ENCODE results near the gene MPPE1.
"Not testable (repeated sequence)": the region's sequence is repeated elsewhere in the genome, so short reads cannot be mapped to it uniquely, and the experiment has no call there.

The MPPE1 gene

GRCh38 chr18:11925800-11926481, 17.8 kb upstream of the MPPE1 start:
- no peak for DNase-seq

GRCh38 chr18:11923450-11923849, 15.3 kb upstream of the MPPE1 start:
- no peak for DNase-seq

DNA sequence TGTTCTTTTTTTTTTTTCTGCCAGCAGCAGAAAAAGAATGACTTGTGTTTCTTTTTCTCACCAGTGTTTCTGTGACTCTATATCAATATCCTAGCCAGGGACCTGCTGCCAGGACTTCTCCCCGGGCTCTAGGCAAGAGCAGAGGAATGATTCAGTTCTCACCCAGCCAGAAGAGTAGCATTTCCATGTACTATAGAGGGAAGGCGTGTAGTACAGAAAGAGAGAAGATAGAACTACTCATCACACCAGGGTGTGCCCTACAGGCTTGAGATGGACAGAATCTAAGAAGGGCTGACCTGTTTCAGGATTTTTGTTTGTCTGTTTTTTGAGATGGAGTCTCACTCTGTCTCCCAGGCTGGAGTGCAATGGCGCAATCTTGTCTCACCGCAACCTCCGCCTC, 11.4 kb upstream of the MPPE1 start:
- not testable (repeated sequence) for DNase-seq

- DNase-seq = peak; percentile 86
Measured at GRCh38 chr18:11916880-11917279, 8.8 kb upstream of the MPPE1 start.

- peak; percentile 50 for DNase-seq
Measured at GRCh38 chr18:11909591-11910026, 1.5 kb upstream of the MPPE1 start.

DNA sequence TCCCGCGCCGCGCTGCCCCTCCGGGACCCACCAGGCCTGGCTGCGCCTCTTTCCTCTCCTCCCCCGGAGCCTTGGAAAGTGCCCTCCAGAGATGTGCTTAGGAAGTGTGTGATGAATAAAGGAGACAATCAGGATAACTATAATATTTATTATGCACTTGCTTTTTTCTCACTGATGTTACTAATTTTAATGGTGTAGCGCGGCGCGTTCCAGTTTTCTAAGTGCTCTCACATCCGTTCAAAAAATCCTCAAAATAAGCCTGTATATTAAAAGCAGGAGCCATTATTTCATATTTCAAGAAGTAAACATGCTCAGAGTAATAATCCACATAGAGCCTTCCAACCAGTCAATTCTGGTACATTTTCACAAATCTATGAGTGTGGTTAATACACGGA, 941 bp upstream of the MPPE1 start:
- no peak for DNase-seq

- no peak for DNase-seq
Measured at GRCh38 chr18:11906926-11907874, 917 bp downstream of the MPPE1 start.

- no peak for DNase-seq
Measured at GRCh38 chr18:11906176-11906575, 1.9 kb downstream of the MPPE1 start.

DNA sequence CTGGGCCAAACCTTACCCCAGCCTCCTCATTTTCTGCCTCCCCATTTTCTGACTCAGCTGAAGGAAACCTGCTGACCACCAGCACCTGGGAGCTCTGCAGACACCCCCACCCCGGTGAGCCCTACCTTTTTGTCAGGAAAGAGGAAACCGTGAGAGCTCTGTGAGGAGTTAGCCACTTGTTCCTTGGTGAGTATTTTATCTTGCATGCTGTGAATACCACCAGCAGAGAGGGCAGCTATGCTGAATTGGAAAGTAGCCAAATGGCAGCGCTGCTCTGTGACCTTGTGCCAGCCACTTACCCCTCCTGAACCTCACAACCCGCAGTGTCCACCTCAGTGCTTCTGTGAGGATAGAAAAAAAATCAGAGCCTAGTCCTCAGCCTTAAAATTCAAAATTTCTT, 2.5 kb downstream of the MPPE1 start:
- no peak for DNase-seq

GRCh38 chr18:11902522-11903292, 5.4 kb downstream of the MPPE1 start:
- DNase-seq = no peak

- DNase-seq = no peak
Measured at GRCh38 chr18:11901826-11902438, 6.2 kb downstream of the MPPE1 start.

- DNase-seq = peak; percentile 59
Measured at GRCh38 chr18:11899063-11899462, 9.1 kb downstream of the MPPE1 start.

DNA sequence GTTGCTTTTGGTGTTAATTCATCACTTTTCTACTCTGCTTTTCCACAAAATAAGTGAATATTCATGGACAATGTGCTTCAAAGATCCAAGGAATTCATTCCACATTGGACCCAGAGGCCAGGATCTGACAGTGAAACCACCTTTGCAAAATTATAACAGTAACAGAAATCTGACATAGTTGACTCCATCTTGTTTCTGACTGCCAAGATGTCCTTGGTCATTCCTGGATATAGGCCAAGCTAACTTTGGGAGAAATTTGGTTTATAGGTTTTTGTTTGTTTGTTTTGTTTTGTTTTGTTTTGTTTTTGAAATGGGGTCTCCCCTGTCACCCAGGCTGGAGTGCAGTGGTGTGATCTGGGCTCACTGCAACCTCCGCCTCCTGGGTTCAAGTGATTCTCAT, 10.3 kb downstream of the MPPE1 start:
- no peak for DNase-seq

DNA sequence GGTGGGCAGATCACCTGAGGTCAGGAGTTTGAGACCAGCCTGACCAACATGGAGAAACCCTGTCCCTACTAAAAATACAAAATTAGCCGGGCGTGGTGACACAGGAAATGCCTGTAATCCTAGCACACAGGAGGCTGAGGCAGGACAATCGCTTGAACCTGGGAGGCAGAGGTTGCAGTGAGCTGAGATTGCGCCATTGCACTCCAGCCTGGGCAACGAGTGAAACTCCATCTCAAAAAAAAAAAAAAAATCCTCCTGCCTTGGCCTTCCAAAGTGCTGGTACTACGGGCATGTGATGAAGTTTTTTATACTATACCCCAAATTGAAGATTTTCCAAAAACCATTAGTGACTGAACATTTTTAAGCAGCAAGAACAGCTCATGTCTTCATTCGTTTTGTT, 15.7 kb downstream of the MPPE1 start:
- DNase-seq = not testable (repeated sequence)

DNA sequence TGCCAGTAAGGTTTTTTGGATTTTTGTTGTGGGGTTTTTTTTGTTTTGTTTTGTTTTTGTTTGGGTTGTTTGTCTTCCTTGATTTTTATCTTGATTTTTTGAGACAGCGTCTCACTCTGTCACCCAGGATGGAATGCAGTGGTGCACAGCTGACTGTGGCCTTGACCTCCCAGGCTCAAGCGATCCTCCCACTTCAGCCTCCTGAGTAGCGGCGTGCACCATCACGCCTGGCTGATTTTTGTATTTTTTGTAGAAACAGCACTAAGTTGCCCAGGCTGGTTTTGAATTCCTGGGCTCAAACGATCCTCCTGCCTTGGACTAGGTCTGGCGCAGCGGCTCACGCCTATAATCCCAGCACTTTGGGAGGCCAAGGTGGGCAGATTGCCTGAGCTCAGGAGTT, 16.4 kb downstream of the MPPE1 start:
- no peak for DNase-seq

- DNase-seq = no peak
Measured at GRCh38 chr18:11889284-11889683, 18.8 kb downstream of the MPPE1 start.

GRCh38 chr18:11888726-11889125, 19.4 kb downstream of the MPPE1 start:
- DNase-seq = no peak

GRCh38 chr18:11887328-11888128, 20.6 kb downstream of the MPPE1 start:
- no peak for DNase-seq

DNA sequence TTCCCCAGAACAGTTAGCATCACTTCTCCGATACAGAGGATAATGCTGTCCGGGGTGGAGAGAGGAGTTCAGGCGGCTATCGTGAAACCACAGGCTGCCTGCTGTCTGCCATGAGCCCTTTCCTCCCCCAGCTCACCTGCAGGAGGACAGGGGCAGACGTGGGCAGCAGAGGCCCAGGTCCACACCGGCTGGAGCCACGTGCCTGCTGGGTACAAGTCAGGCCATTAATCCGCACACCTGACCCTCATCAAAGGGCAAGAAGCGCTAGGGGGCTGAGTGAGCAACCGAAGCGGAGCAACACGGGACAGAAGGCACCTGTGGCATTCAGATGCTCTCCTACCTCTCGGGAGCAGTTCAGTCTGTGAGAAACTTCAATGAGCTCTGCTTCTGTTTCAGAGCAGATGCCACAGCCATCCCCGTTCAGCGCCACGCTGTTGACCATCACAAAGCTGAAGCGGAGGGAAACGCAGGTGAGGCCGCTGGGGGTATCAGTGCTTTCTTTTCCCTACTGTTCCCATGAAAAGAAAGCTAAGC, 21.5 kb downstream of the MPPE1 start:
- DNase-seq = no peak

DNA sequence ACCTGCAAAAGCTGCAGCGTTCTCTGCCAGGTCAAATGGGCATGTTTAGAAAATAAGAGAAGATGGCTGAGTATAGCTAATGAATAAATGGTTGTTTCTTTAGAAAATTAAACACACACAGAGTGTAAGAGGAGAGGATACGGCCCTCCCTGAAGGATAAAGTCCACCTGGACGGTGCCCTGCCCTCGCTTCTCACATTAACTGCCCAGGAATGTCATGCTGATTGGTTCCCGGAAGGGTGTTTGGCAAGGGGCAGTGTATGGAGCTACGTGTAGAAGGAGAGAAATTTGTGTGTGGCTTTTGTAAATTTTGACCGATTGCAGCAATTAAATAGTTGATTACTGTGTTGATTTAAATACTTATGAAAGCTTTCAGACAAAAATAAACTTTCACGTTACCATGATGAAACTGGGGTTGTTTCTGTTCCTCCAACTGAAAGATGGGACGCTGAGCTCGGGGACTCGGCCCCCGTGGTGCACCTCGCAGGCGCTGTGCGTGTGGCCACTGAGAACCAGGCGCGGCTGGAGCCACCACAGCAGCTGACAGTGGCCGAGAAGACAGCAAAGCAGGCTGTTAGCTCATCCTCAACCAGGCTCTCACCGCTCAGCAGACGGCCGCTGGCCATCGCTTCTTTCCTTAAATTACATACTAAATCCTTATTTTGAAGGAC, 22.7 kb downstream of the MPPE1 start:
- DNase-seq = peak; percentile 90

GRCh38 chr18:11884396-11885030, 23.6 kb downstream of the MPPE1 start:
- peak; percentile 62 for DNase-seq
